ENCODE data around the gene SGMS1.
A peak's percentile ranks its signal among the peaks of the same experiment; 100 is the strongest.

Gene SGMS1

GRCh38 chr10:50557130-50557682 is 66.5 kb downstream of the SGMS1 start:
- H3K4me3 ChIP-seq (replicated peaks in 1 of 2; ENCODE audit: low read depth in 2 of 2, low read length in 2 of 2): no peak overlapping the region
- no peak for DNase-seq (ENCODE audit: low read depth in 2 of 2)
- TF ChIP-seq CTCF (IDR thresholded peaks at IDR 0.05; ENCODE audit: low read depth, low read length): no peak

- no peak for TF ChIP-seq CTCF (IDR thresholded peaks at IDR 0.05; ENCODE audit: low read depth, low read length)
- no peak for DNase-seq (ENCODE audit: low read depth in 2 of 2)
- no peak overlapping the region for H3K4me3 ChIP-seq (replicated peaks in 1 of 2; ENCODE audit: low read depth in 2 of 2, low read length in 2 of 2)
Observed at GRCh38 chr10:50556237-50557120, 67.3 kb downstream of the SGMS1 start.

- no peak overlapping the region for H3K4me3 ChIP-seq (replicated peaks in 1 of 2; ENCODE audit: low read depth in 2 of 2, low read length in 2 of 2)
- DNase-seq (ENCODE audit: low read depth in 2 of 2): peak; percentile 47 to 85
- TF ChIP-seq CTCF (IDR thresholded peaks at IDR 0.05; ENCODE audit: low read depth, low read length): no peak
Observed at GRCh38 chr10:50554995-50555568, 68.7 kb downstream of the SGMS1 start.

GRCh38 chr10:50554376-50554994 is 69.3 kb downstream of the SGMS1 start:
- DNase-seq (ENCODE audit: low read depth in 2 of 2): no peak
- no peak for TF ChIP-seq CTCF (IDR thresholded peaks at IDR 0.05; ENCODE audit: low read depth, low read length)
- H3K4me3 ChIP-seq (replicated peaks in 1 of 2; ENCODE audit: low read depth in 2 of 2, low read length in 2 of 2): no peak overlapping the region

GRCh38 chr10:50552771-50553535 is 70.8 kb downstream of the SGMS1 start:
- peak; percentile 37 to 42 for DNase-seq (ENCODE audit: low read depth in 2 of 2)
- no peak overlapping the region for H3K4me3 ChIP-seq (replicated peaks in 1 of 2; ENCODE audit: low read depth in 2 of 2, low read length in 2 of 2)
- peak; percentile 41 for TF ChIP-seq CTCF (IDR thresholded peaks at IDR 0.05; ENCODE audit: low read depth, low read length)

- TF ChIP-seq CTCF (IDR thresholded peaks at IDR 0.05; ENCODE audit: low read depth, low read length): no peak
- DNase-seq (ENCODE audit: low read depth in 2 of 2): peak; percentile 47 to 92
- no peak overlapping the region for H3K4me3 ChIP-seq (replicated peaks in 1 of 2; ENCODE audit: low read depth in 2 of 2, low read length in 2 of 2)
Observed at GRCh38 chr10:50552308-50552707, 71.4 kb downstream of the SGMS1 start.
